COLO829 (cell line): ENCODE measurements around the gene YKT6.

Experiments used
- DNase-seq: peaks from one replicate; pipeline ENCODE4 v3.0.0; 2012; ENCODE audit warnings: low spot score

The YKT6 gene

DNA sequence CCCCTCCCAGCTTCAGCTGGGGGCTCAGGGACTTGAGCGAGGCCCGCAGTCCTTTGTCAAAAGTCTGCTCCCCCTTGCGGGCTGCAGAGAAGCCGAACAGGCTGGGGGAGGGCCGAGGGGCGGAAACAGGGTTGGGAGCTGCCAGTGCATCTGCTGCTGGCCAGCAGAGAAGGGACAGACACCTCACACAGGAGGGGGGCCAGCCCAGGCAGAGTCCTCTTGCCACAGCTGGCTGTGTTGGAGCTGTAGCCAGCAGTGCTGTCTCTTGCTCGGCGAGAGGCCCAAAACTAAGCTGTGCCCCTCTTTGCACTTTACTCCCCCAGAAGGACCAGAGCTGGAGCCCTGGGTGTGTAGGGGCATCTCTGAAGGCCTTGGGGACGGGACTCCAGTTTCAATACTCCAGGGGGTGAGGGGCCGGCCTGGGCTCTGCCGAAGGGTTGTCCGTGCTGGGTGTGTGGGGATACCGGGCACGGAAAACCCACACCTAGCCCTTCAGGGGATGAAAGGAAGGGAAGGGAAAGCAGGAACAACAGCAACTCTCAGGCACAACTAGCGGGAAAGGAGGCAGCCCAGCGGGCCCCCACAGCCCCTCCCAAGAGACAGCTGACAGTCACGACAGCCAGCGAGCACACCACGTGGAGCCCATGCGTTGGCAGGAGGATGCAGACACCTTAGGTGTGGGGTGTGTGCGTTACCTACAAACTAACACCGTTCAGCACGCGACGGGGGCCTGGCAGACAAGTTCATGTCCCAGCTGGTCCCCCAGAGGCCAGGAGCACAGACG, 17.8 kb downstream of the YKT6 start:
- no peak for DNase-seq

DNA sequence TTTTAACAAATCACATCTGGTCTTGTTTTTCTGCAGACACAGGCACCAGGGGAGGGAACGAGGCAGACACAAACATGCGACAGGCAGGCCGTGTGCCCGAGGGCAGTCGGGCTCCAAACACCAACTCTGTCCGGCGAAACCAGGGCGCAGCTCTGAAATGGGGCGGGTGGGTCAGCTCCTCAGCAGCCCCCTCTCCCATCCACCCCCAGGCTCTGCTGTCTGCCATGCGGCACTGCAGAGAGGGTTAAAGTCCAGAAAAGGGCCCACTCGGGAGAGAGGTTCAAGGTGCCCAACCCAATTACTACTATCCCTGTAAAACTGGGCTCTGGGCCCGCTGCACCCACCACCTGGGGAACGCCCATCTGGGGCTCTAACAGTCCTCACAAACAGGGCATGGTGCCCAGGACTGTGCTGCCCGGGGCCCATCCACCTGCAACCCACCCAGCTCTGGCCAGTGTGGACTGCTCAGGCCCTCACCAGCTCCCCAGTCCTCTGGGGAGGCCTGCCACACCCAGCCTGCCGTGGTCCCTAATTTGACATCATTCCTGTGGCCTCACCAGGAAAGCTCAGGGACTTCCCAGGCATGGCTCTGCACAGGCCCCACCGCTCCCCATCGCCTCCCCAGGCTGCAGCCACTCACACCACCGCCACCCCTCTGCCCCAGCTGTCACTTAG, 18.7 kb downstream of the YKT6 start:
- DNase-seq = no peak

DNA sequence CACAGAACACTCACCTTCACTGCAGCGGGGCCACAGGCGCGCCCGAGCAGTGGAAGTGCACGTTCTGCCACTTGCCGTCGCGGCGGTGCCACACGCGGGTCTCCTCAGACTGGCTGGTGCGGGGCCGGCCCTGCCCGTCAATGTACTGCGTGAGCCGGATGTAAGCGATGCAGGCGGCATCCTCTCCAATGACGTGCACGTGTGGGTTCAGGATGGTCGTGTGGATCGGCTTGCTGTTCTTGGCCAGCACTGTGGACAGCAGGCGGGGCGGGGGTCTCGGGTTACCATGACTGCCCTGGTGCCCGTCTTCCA, 19.2 kb downstream of the YKT6 start:
- DNase-seq = no peak

DNA sequence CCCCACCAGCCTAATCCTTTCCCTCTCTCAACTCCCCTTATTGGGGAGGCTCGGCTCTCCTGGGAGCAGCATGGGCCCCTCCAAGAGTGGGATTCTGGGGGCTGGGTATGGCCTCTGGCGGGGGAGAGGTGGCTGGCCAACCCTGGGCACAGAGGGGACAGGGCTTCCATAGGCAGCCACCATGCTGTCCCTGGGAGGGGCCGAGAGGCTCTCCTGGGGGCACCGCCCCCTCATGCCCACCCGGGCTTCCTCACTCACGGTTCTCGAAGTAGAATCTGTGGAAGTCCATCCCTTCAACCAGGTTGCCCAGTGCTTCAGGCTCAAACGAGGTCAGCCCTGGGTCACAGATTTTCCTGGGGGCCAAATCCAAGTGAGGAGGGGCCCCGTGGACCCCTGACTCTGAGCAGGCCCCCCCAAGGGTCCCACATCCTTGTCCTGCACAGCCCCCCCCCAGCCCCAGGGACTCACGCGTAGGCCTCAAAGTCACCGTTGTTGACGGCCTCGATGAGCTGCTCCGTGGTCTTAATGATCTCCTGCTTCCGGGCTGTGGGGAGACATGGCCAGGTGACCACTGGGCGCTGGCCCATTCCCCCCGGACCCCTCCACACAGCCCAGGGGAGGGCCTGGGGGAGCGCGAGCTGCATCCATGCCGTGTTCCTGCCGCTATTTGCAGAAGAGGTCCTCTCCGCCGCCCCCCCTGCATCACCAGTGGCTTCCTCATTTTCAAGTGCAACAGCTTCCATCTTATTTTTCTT, 19.8 kb downstream of the YKT6 start:
- DNase-seq = no peak

DNA sequence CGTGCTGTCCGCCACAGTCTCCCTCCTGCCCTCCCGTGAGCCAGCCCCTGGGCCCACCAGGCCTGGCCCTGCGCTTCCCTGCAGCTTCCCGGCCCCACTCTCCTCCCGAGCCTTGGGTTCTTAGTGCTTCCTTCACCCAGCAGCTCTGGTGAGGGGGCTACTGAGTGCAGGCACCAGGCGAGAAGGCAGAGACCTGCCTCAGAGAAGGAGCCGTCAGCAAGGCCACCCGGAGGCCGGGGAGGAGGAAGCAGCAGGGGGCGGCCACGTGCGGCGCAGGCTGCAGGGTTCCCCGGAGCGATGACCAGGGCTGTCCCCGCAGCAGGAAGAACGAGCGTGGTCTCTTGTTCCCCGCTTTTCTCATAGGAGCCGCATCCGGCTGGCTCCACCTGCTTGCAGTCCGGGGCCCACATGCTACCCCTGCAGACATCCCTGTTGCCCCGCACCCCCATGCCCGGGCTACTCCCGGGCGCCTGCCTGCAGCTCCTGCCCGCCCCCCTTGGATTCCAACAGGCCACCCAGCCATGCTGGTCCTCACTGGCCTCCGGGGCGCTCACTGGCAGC, 20.5 kb downstream of the YKT6 start:
- DNase-seq = no peak

DNA sequence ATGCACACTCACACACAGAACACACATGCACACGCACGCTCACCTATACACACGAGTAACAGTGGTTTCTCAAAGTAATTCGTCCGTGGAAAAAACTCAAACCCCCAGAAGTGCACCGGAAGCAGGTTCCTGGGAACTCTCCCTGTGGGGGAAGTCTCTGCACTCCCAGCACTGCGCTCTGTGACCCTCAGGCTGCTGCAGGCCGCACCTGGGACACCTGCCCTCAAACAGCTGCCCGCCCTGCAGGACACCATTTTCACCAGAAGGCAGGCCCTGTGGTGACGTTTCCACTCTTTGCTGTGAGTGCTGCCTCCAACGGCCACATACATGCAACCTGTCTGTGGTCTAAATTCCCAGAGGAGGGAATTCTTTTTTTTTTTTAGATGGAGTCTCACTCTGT, 21.3 kb downstream of the YKT6 start:
- no peak for DNase-seq

DNA sequence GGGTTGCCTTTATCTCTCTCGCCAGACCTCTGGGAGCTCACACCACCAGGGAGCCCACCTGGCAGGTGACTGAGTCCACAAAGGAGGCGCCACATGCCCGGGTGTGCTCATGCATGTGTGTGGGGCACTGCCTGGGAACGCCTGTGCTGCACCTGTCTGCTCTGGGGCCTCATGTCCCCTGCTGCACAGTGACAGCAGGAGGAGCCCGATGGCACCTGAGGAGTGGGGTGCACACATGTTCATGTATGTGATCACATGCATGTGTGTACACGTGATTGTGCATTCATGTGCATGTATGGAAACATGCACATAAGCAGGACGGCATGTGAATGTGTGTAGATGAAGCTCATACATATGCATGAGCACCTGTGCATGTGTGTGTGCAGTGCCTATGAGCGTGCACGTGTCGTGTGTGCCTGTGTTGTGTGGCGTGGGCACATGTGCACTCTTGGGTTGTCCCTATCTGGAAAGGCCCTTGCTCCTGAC, 22.0 kb downstream of the YKT6 start:
- DNase-seq = no peak

DNA sequence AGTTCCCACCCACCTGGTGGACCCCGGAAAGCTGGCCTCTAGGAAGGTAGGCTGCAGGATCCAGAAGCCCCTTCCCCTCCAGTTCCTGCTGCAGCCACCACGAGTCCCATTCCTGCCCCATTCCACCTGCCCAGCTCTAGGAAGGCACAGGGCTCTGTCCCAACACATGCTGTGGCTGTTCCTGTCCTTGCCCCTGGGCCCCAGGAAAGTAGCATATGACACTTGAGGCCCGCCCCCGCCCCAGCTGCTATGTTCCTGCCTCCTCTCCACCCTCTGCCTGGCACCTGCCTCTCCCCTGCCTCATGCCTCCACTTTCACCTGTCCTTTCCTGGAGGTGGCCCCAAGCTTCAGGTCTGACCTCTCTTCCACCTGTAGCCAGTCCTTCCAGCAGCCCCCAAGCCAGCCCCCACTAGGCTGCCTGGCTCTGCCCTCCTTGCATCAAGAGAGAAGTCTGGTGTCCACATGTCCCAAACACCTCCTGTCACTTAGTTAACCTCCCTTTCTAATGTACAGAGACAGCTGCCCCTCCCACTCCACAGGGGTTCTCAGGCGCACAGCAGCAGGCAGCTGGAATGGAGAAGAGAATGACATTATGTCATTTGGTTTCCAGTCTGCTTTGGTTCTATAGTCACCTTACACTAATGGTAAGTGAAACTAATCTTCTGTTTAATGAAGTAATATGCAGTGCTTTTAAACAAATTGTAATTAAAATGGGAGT, 22.7 kb downstream of the YKT6 start:
- no peak for DNase-seq

DNA sequence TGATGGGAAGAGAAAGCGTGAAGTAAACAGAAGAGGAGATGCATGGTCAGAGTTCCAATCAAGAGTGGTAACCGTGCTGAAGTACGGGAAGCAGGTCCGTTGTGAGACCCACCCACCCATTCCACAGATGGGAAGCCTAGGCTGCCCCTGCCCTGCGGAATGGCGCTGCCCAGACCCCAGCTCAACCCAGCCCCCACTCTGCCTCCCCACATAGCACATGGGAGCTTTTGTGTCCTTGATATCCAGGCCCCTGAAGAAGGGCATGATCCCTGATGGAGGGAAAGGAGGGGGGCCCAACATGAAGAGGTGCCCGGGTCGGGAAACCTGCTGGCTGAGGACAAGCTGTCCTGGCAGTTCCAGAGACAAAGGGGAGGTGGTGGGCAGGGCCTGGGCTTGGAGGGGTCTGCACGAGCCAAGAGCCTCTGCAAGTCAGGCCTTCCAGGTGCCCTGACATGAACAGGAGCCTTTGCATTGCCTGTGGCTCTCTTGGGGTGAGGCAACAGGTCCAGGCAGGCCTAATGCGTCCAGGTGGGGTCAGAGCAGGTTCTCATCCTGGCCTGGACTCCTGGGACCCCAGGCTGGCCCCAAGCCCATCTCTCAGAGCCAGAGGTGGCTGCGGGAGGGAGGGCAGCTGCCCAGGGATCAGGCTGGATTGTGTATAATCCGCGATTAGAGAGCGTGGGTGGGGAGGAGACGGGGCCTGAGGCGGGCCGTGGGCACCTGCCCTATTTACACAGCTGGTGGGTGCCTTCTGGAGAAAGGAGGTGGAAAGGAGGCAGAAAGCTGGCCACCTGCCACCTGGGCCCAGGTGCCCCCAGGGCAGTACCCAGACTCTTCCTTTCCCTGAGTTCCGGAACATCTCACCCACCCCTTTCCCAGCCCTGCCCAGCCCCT, 23.5 kb downstream of the YKT6 start:
- DNase-seq = no peak

DNA sequence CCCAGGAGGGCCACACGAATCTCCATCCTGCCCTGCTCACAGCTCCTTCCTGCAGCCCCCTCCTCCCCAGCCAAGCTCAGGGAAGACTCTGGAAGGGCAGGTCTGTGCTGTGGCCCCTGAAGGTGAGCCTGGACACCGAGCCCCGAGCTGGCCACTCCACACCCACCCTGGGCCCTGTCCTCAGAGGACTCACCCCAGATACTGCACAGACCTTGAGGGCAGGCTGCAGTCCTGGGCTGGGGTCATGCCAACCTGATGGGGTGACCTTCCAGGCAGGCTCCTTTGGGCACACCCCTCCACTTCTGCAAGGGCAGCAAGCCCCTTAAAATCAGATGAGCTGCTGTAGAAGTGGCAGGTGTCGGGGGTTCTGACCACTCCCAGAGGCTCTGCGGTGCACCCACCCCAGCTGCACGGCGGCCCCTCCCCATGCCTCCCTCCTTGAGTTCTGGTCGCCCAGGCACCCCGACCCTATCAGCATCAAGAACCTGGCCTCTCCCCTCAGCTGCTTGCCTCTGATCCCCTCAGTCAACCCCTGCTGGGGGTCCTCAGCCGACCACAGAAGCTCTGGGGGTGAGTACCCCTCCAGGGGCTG, 24.3 kb downstream of the YKT6 start:
- DNase-seq = no peak

DNA sequence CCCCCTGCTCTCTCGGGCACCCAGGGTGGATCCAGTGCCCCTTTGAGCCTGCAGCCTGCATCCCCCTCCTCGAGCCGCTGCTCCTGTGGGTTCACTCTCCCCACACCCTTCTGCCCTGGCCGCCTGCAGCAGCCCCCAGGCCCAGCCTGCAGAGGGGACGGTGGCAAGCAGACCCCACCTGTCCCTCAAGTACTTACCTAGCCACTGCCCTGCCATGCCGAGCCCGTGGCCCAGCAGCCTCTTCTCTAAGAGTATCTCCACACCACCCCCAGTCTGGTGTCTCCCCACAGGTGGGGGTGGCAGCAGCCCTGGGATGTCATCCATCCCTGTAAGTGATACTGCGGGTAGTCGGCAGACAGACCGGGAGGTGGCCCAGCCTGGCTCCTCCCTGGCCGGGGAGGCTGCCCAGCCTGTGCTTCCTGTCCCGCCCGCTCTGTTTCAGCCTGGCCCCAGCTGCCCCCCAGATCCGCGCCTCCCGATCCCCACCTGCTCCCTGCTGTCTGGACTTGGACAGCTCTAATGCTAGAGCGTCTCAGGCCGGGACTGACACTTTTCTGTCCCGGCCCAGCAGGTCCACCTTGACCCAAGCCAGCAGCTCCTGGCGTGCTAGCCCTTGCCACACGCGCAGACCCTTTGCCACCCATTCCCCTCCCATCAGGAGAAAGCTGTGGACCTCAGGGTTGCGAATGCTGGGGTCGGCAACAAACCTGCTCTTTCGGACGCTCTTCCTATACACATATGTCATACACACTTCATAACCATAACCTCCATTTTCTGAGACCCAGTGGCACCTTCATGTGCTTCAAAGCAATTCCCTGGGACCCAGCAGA, 25.0 kb downstream of the YKT6 start:
- no peak for DNase-seq

DNA sequence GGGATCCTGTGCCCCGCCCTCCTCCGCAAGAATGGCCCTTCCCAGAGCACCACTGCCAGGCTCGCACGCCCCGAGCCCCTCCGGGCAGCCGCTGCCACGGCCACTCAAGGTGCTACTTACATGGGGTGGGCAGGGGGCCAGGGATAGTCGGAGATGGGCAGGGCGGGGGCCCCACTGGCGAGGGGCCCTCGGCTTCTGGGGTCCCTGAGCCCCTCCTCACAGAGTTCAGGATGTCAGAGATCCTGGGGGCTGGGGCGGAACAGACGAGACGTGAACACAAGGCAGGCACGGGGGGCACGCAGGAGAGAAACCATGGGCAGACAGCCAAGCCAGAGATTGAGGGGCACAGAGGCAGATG, 25.6 kb downstream of the YKT6 start:
- DNase-seq = no peak

DNA sequence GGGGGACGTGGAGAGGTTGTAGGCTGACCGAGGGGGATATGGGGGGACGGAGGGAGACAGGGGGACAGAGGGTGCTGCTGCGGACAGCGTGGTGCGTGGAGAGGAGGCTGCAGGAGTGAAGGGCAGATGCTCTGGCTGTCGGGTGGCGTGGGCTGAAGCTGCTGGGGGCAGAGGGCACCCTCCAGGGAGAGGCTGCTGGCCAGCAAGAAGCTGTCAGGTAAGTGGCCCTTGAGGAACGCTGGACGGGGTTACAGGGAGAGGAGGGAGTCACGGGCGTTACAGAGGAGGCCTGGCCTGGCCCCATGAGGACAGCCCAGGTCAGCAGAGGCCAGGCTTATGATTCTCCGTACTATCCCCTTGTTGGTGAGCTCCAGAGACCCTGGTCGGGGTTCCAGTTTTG, 27.1 kb downstream of the YKT6 start:
- no peak for DNase-seq

DNA sequence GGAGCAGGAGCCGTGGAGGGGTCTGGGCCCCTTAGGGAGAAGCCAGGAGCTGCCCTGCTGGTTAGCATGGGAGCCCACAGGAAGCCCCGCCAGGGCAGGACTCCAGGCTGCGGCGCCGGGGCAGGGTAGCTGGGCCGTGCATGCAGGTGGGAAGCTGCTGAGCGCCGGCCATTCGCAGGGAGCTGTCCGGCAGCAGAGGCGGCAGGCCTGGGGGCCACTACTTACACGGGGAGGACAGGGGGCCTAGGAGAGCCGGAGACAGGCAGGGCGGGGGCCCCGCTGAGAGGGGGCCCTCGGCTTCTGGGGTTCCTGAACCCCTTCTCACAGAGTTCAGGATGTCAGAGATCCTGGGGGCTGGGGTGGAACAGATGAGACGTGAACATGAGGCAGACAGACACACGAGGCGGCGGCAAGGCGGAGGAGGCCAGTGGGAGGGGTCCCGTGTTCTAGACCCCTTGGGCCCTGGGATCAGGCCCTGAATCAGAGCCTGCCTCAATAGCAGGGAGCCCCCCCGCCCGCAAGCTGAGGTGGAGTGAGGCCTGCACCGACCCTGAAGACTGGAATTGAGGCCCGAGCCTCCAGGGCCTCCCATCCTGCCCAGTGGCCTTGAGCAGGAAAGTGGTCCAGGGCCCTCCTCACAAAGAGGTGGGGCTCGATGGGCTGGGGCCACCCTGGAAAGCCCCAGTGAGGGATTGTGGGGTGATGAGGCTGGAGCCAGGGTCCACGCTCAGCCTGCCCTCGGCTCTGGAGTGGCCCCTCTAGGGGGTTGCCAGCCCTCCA, 28.0 kb downstream of the YKT6 start:
- no peak for DNase-seq

DNA sequence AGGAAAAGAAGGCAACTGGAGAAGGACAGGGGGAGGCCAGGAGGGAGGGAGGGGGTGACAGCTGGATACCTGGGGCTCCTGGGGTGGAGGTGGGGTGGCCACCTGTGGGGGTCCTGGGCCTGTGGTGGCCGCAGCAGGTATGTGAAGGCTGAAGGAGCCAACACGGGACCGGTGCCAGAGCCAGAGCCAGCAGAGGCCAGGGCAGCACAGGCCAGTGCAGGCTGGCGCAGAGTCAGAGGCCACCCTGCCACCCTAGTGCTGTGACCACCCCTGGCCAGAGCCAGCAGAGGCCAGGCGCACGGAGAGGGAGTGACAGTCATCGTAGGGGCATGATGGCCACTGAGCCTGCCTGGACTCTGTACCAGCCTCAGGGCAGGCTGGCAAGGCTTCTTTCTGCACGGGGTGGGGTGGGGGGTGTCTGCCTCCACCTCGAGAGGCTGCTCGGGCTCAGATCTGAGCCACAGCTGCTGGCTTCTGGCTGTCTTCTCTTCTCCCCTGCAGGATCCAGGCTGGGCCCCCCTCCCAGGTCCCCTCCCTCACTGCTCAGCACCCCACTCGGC, 28.8 kb downstream of the YKT6 start:
- DNase-seq = no peak

DNA sequence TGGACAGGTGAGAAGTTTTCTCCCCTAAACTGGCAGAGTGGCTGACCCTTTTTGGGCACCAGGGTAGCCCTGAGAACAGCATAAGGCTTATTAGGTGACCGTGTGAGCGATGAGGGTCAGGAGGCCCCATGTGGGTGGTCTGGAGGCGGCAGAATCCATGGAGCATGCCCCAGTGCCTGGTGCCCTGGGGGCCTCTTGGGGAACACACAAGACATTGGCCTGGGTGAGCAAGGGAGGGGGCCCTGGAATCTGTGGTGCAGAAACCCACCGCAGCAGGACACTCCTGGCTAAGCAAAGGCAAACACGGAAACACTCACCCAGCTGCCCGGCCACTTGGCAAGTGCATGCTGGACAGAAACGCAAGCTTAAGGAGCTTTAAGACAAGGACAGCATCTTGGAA, 29.5 kb downstream of the YKT6 start:
- no peak for DNase-seq

DNA sequence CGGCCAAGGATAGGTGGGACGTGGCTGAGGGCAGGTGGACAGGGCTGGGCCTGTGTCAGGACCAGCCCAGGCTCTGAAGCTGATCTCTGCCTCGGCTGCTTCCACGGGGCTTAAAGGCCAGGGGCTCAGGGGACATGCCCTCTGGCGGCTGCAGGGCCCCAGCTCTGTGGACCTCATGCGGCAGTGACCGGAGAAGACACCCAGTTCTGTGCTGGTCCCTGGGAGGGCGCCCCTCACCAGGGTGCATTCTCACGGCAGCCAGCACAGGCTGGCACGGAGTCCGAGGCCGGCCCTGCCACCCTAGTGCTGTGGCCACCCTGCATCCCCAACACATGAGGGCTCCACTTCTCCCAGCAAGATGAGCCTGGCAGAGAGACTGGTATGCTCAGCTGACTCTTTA, 30.3 kb downstream of the YKT6 start:
- no peak for DNase-seq

DNA sequence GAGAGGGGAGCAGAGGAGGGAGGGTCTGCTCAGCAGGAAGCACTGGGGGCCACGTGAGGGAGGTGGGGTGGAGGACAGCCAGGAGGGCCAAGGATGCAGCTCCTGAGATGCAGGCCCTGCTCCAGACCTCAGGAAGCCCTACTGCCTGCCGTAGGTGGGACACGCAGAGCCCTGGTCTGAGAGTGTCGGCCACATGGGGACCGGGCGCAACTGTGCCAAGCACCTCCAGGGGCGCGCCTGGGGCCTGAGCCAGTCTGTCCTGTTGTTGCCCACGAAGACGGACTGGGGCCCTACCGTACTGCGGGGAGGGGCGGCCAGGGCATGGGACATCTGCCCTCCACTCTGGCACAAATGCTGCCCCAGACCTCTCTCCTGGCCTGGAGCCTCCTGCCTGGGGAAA, 31.6 kb downstream of the YKT6 start:
- DNase-seq = no peak
